K562 (cell line): ENCODE results near the gene ARL4D. TPM values are rescaled to one million over a fixed set of nuclear protein-coding genes. Genes with fewer than 3 reads are reported as not detected.

Source experiments
- ASH1L ChIP-seq: fragments of 450-650 bp; IDR thresholded peaks from 2 replicates; pipeline ENCODE4 v1.6.1; 2018; ENCODE audit warnings: borderline replicate concordance, mild to moderate bottlenecking, low read depth; ENCODE audit not compliant: partially characterized antibody
- EP400 ChIP-seq: fragments of 450-650 bp; IDR thresholded peaks from 2 replicates; pipeline ENCODE4 v1.6.1; 2017; ENCODE audit warnings: antibody characterized with exemption, mild to moderate bottlenecking, moderate library complexity
- FOXP4 ChIP-seq: sonication (generic); formaldehyde crosslinking; IDR thresholded peaks from 2 replicates; pipeline ENCODE4 v1.8.0; 2022; ENCODE audit warnings: mild to moderate bottlenecking, missing genetic modification reagents, borderline replicate concordance
- HLTF ChIP-seq: fragments of 450-650 bp; IDR thresholded peaks from 2 replicates; pipeline ENCODE4 v1.6.1; 2016
- JUND ChIP-seq, 2 experiments: IDR thresholded peaks; 2 replicates in 1 of 2; 3 replicates in 1 of 2; pipeline ENCODE4 v1.6.1; 2011; ENCODE audit warnings: borderline replicate concordance in 2 of 2, low read depth in 2 of 2, low read length in 2 of 2, improper control_type of control experiment in 1 of 2, missing biosample characterization in 1 of 2, missing genetic modification characterization in 1 of 2, missing genetic modification reagents in 1 of 2
- MAFG ChIP-seq: fragments of 450-650 bp; conservative IDR thresholded peaks from 2 replicates; pipeline ENCODE4 v1.6.1; 2016; ENCODE audit warnings: missing genetic modification characterization, missing compliant biosample characterization
- MNT ChIP-seq, 2 experiments: fragments of 450-650 bp; conservative IDR thresholded peaks; 2 replicates each; pipeline ENCODE4 v1.6.1; 2017; ENCODE audit warnings: mild to moderate bottlenecking in 2 of 2, moderate library complexity in 2 of 2
- NFIC ChIP-seq: fragments of 450-650 bp; IDR thresholded peaks from 2 replicates; pipeline ENCODE4 v1.6.1; 2017; ENCODE audit warnings: mild to moderate bottlenecking, inconsistent platforms
- NR3C1 ChIP-seq: sonication (generic); formaldehyde crosslinking; IDR thresholded peaks from 2 replicates; pipeline ENCODE4 v1.8.1; 2022; ENCODE audit warnings: missing genetic modification reagents
- PML ChIP-seq: IDR thresholded peaks from 2 replicates; pipeline ENCODE4 v1.6.1; 2012; ENCODE audit warnings: low read length, inconsistent platforms
- POLR2A ChIP-seq: fragments of 450-650 bp; conservative IDR thresholded peaks from 2 replicates; pipeline ENCODE4 v1.6.1; 2016
- RBFOX2 ChIP-seq: fragments of 200-400 bp; formaldehyde crosslinking; IDR thresholded peaks from 2 replicates; pipeline ENCODE4 v1.6.1; 2017; ENCODE audit warnings: low read depth, mild to moderate bottlenecking, low read length, moderate library complexity
- RFX1 ChIP-seq: fragments of 450-650 bp; IDR thresholded peaks from 2 replicates; pipeline ENCODE4 v1.6.1; 2016; ENCODE audit warnings: mild to moderate bottlenecking, moderate library complexity
- RFX7 ChIP-seq: fragments of 250-450 bp; sonication (Bioruptor Pico); IDR thresholded peaks from 2 replicates; pipeline ENCODE4 v1.5.1; 2021; ENCODE audit warnings: mild to moderate bottlenecking
- SREBF2 ChIP-seq: sonication (generic); formaldehyde crosslinking; IDR thresholded peaks from 2 replicates; pipeline ENCODE4 v1.4.0; 2020; ENCODE audit warnings: mild to moderate bottlenecking, missing genetic modification reagents
- SRF ChIP-seq, 2 experiments: fragments of 250-450, 450-650 bp in 1 of 2; sonication (Bioruptor Pico) in 1 of 2; sonication (generic) in 1 of 2; formaldehyde crosslinking; IDR thresholded peaks; 2 replicates each; pipeline versions ENCODE4 v1.5.0 to v1.5.1; 2020 to 2022; ENCODE audit warnings: mild to moderate bottlenecking in 1 of 2, missing genetic modification reagents in 1 of 2
- TAF9B ChIP-seq: fragments of 450-650 bp; IDR thresholded peaks from 2 replicates; pipeline ENCODE4 v1.6.1; 2018; ENCODE audit warnings: mild to moderate bottlenecking; ENCODE audit not compliant: partially characterized antibody
- TBP ChIP-seq: optimal IDR thresholded peaks from 2 replicates; pipeline ENCODE3; 2011; ENCODE audit warnings: low read depth, low read length, improper control_type of control experiment
- TFE3 ChIP-seq: fragments of 450-650 bp; formaldehyde crosslinking; IDR thresholded peaks from 2 replicates; pipeline ENCODE4 v1.4.0; 2020; ENCODE audit warnings: mild to moderate bottlenecking, mixed read lengths
- ZNF146 ChIP-seq: IDR thresholded peaks from one replicate; pipeline ENCODE4 v1.6.1; 2018; ENCODE audit warnings: missing compliant biosample characterization; ENCODE audit not compliant: unreplicated experiment
- ZNF436 ChIP-seq: fragments of 250-450, 450-650 bp; sonication (Bioruptor Pico); formaldehyde crosslinking; IDR thresholded peaks from 2 replicates; pipeline ENCODE4 v1.7.0; 2020; ENCODE audit warnings: mild to moderate bottlenecking
- ZNF76 ChIP-seq: fragments of 250-450 bp; sonication (Bioruptor Pico); IDR thresholded peaks from 2 replicates; pipeline ENCODE4 v1.4.0; 2020; ENCODE audit warnings: mild to moderate bottlenecking, moderate library complexity, borderline replicate concordance
- ZSCAN32 ChIP-seq: fragments of 450-650 bp; formaldehyde crosslinking; IDR thresholded peaks from 2 replicates; pipeline ENCODE4 v1.4.0; 2020; ENCODE audit warnings: mild to moderate bottlenecking, moderate library complexity
- polyA plus RNA-seq, 8 experiments: library from polyadenylated mRNA; depleted of rRNA in 4 of 8; stranded (reverse) in 5 of 8; unstranded in 3 of 8; fragments of >200 nt; fragmentation: Nextera tagmentation in 2 of 8; fragmentation: Illumina TruSeq in 1 of 8; extraction: Ambion mirVana in 2 of 8; extraction: Trizol in 1 of 8; gene quantifications; 2 replicates each; pipeline versions ENCODE4 v1.2.1 to v1.2.3, GENCODE V29; 2011 to 2014; ENCODE audit warnings: inconsistent platforms in 1 of 8, missing spikeins in 1 of 8
- total RNA-seq, 7 experiments: library from RNA; depleted of rRNA in 6 of 7; stranded (reverse); fragments of >200 nt in 6 of 7; fragmentation: Illumina TruSeq in 2 of 7; extraction: Trizol in 2 of 7; gene quantifications; 2 replicates each; pipeline versions ENCODE4 v1.2.1 to v1.2.3, GENCODE V29; 2011 to 2021; ENCODE audit warnings: low replicate concordance in 1 of 7

The ARL4D gene
- total and polyA plus RNA-seq, 9 of the 15 experiments (the other 6 are each of a cell fraction or from before 2014, with no cell fraction given) = 0.07 to 0.53 (median 0.28) TPM; not detected in 1

- TF ChIP-seq PML = peak; percentile 100
- TF ChIP-seq FOXP4 (CRISPR knock-in tag) = 0 out of 2 replicates have a peak, but pooled peaks have one; percentile 46
- peak; percentile 29; the same call in 1 of the 2 replicates for TF ChIP-seq ZNF76 (CRISPR knock-in tag)
- no peak for TF ChIP-seq ZNF146
- 0 out of 2 replicates have a peak, but pooled peaks have one; percentile 6 for TF ChIP-seq SREBF2 (CRISPR knock-in tag)
- peak; percentile 29; the same call in 1 of the 2 replicates for TF ChIP-seq RFX1
- peak; percentile 83; the same call in 1 of the 2 replicates for TF ChIP-seq HLTF
- TF ChIP-seq EP400 = peak; percentile 59
- peak; percentile 82 for TF ChIP-seq RBFOX2
- TF ChIP-seq MNT (conservative IDR thresholded peaks at IDR 0.05) = peak; percentile 44 to 51; a peak in 3 of 4 replicates
- TF ChIP-seq RFX7 (CRISPR knock-in tag) = peak; percentile 86; the same call in 1 of the 2 replicates
- peak in 1 of 2 experiments; percentile 81; a peak in 1 of 4 replicates for TF ChIP-seq SRF (CRISPR knock-in tag; IDR thresholded peaks at IDR 0.05)
- peak; percentile 100 for TF ChIP-seq TBP
- peak; percentile 76 for TF ChIP-seq NFIC
- TF ChIP-seq JUND (IDR thresholded peaks at IDR 0.05; ENCODE audit: borderline replicate concordance, low read depth, low read length) = no peak
- 0 out of 3 replicates have a peak, but pooled peaks have one; percentile 13 for TF ChIP-seq JUND (tag; IDR thresholded peaks at IDR 0.05; ENCODE audit: borderline replicate concordance, low read depth, low read length)
- peak; percentile 90 for TF ChIP-seq TAF9B
- peak; percentile 64 for TF ChIP-seq ASH1L
- TF ChIP-seq ZSCAN32 (CRISPR knock-in tag) = no peak; the same call in 1 of the 2 replicates
- no peak for TF ChIP-seq MAFG (tag)
- peak; percentile 100 for TF ChIP-seq POLR2A
- TF ChIP-seq ZNF436 (CRISPR knock-in tag) = peak; percentile 45; the same call in 1 of the 2 replicates
- 0 out of 2 replicates have a peak, but pooled peaks have one; percentile 51 for TF ChIP-seq NR3C1 (CRISPR knock-in tag)
- TF ChIP-seq TFE3 (CRISPR knock-in tag) = peak; percentile 26; the same call in 1 of the 2 replicates
These were observed 31.0 kb upstream of the ARL4D start (continued) for GRCh38 chr17:43367737-43368242.
